ENCODE data around the gene HOXA2.

The HOXA2 gene

GRCh38 chr7:27103489-27104226, 1.2 kb upstream of the HOXA2 start:
- ChIA-PET CTCF (no interaction called here), POLR2A (no interaction called here)
- no peaks in the 10 kb centered on the region for H3K9me3 ChIP-seq (ENCODE audit: control insufficient read depth, insufficient read depth, low read depth, low read length)
- H3K27ac ChIP-seq (ENCODE audit: extremely low read depth, low read depth, low read length): no peak overlapping the region
- peaks cover 20 to 39% of the 10 kb centered on the region in 2 experiments for H3K36me3 ChIP-seq (ENCODE audit: control insufficient read depth in 2 of 2, insufficient read depth in 1 of 2, low read length in 2 of 2)
- H3K4me3 ChIP-seq (ENCODE audit: low read depth, low read length): no peak overlapping the region
- no peak for TF ChIP-seq KLF9 (tag by site-specific recombination; IDR thresholded peaks at IDR 0.05; ENCODE audit: low read depth)
- no peak for TF ChIP-seq ZFP3 (tag by site-specific recombination; IDR thresholded peaks at IDR 0.05; ENCODE audit: low read depth)
- TF ChIP-seq ZNF133 (tag by site-specific recombination; IDR thresholded peaks at IDR 0.05): no peak
- no peak for TF ChIP-seq INSM2 (tag by site-specific recombination; IDR thresholded peaks at IDR 0.05)
- no peak for TF ChIP-seq ZBTB17 (tag by site-specific recombination; IDR thresholded peaks at IDR 0.05)
- no peak for TF ChIP-seq ZNF645 (tag by site-specific recombination; IDR thresholded peaks at IDR 0.05)
- no peak for TF ChIP-seq ZBTB7A (tag by site-specific recombination; IDR thresholded peaks at IDR 0.05; ENCODE audit: low read depth)
- TF ChIP-seq ZNF513 (tag by site-specific recombination; IDR thresholded peaks at IDR 0.05): no peak
- TF ChIP-seq ZNF366 (tag by site-specific recombination; conservative IDR thresholded peaks at IDR 0.05): peak; percentile 40; the same call in 1 of the 2 replicates
- no peak for TF ChIP-seq ZNF544 (tag by site-specific recombination; IDR thresholded peaks at IDR 0.05)
- no peak for TF ChIP-seq EGR2 (tag by site-specific recombination; IDR thresholded peaks at IDR 0.05; ENCODE audit: low read depth)
- 0 out of 2 replicates have a peak, but pooled peaks have one; percentile 60 for TF ChIP-seq ZNF202 (tag by site-specific recombination; IDR thresholded peaks at IDR 0.05; ENCODE audit: borderline replicate concordance)
- TF ChIP-seq MYNN (tag by site-specific recombination; IDR thresholded peaks at IDR 0.05; ENCODE audit: borderline replicate concordance): no peak
- TF ChIP-seq HOXC10 (CRISPR knock-in tag; IDR thresholded peaks at IDR 0.05): no peak
- no peak for TF ChIP-seq ZNF350 (tag by site-specific recombination; IDR thresholded peaks at IDR 0.05)
- no peak for TF ChIP-seq GLI2 (tag by site-specific recombination; IDR thresholded peaks at IDR 0.05; ENCODE audit: borderline replicate concordance, low read depth)
- no peak for TF ChIP-seq ZNF341 (tag by site-specific recombination; IDR thresholded peaks at IDR 0.05; ENCODE audit: low read depth)
- TF ChIP-seq ZNF677 (tag by site-specific recombination; IDR thresholded peaks at IDR 0.05): no peak
- no peak for TF ChIP-seq TRIM28 (IDR thresholded peaks at IDR 0.05; ENCODE audit: borderline replicate concordance, low read length)
- TF ChIP-seq HOXD13 (CRISPR knock-in tag; IDR thresholded peaks at IDR 0.05; ENCODE audit: borderline replicate concordance): no peak
- peak; percentile 37; the same call in 1 of the 2 replicates for TF ChIP-seq ZFHX2 (tag by site-specific recombination; conservative IDR thresholded peaks at IDR 0.05)
- TF ChIP-seq ZNF239 (tag by site-specific recombination; IDR thresholded peaks at IDR 0.05): no peak
- TF ChIP-seq ZSCAN18 (tag by site-specific recombination; IDR thresholded peaks at IDR 0.05): no peak
- TF ChIP-seq ZNF473 (tag by site-specific recombination; IDR thresholded peaks at IDR 0.05): no peak
- peaks cover under 1% of the 10 kb centered on the region; the same call in 1 of the 2 replicates for H3K4me1 ChIP-seq (ENCODE audit: control insufficient read depth, insufficient read depth, low read length)

Measured in HEK293 (cell line).